NB4 (cell line): Measurements from ENCODE around the gene PBXIP1.

ENCODE experiments used
- DNase-seq: peaks from one replicate; pipeline ENCODE4 v3.0.0; 2010; ENCODE audit warnings: low read depth
- H3K4me3 ChIP-seq: one replicate; pipeline ENCODE4 v1.5.1; 2011; ENCODE audit warnings: mild to moderate bottlenecking, low read depth, low read length, moderate library complexity
- CTCF ChIP-seq: IDR thresholded peaks from one replicate; pipeline ENCODE4 v1.5.1; 2012; ENCODE audit warnings: low read depth, low read length
- MAX ChIP-seq: IDR thresholded peaks from 2 replicates; pipeline ENCODE4 v1.6.1; 2011; ENCODE audit warnings: low read depth, low read length
- MYC ChIP-seq: IDR thresholded peaks from 2 replicates; pipeline ENCODE4 v1.6.1; 2011; ENCODE audit warnings: low read depth, low read length
- POLR2A ChIP-seq: IDR thresholded peaks from 2 replicates; pipeline ENCODE4 v1.6.1; 2011; ENCODE audit warnings: mild to moderate bottlenecking; ENCODE audit not compliant: insufficient read length; ENCODE audit errors: extremely low read depth

Gene PBXIP1

GRCh38 chr1:154901591-154901990, 54.3 kb downstream of the PBXIP1 start:
- TF ChIP-seq MAX (no peak), POLR2A (no peak), CTCF (no peak), MYC (no peak)
- no peak for DNase-seq
- H3K4me3 ChIP-seq = no peak overlapping the region

GRCh38 chr1:154899041-154899440, 56.9 kb downstream of the PBXIP1 start:
- no peak for TF ChIP-seq CTCF
- TF ChIP-seq MYC = no peak
- TF ChIP-seq POLR2A = no peak
- TF ChIP-seq MAX = no peak
- DNase-seq = no peak
- no peak overlapping the region for H3K4me3 ChIP-seq

DNA sequence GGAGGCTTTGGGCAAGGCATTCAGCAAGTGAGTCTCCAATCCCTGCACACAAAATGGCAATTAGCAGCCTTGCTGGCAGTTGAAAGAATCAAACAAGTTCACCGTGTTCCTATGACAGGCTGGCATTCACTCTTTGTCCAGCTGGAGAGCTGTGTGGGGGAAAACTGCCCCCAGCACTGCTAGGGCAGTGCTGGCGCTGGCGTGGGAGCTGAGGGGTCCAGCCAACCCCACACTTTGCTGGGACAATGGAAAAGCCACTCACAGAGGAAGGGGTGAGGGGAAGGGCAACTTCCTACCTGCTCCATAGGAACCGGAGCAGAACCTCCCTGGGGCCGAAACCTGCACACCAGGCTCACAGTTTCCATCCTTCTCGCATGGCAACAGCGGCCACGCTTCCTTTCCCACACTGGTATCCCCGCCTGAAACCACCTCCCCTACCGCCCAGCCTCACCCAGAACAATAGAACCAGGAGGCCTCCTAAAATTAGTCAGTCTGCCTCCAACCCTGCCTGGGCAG, 59.1 kb downstream of the PBXIP1 start:
- DNase-seq = no peak
- no peak overlapping the region for H3K4me3 ChIP-seq
- TF ChIP-seq MYC = no peak
- no peak for TF ChIP-seq CTCF
- TF ChIP-seq POLR2A = no peak
- no peak for TF ChIP-seq MAX

GRCh38 chr1:154895798-154896197, 60.1 kb downstream of the PBXIP1 start:
- DNase-seq = no peak
- H3K4me3 ChIP-seq = no peak overlapping the region
- TF ChIP-seq MYC (no peak), MAX (no peak), POLR2A (no peak), CTCF (no peak)
